GM23338 (cell line): ENCODE measurements around the gene LIX1.

Experiments used
- EZH2 ChIP-seq: fragments of 200-600 bp; sonication (generic); IDR thresholded peaks from one replicate; pipeline ENCODE4 v1.8.0; 2017; ENCODE audit warnings: antibody characterized with exemption, mild to moderate bottlenecking, low read depth; ENCODE audit not compliant: unreplicated experiment
- EZH2phosphoT487 ChIP-seq: fragments of 200-600 bp; sonication (generic); IDR thresholded peaks from one replicate; pipeline ENCODE4 v1.8.1; 2018; ENCODE audit warnings: antibody characterized with exemption; ENCODE audit not compliant: unreplicated experiment
- JUNB ChIP-seq: IDR thresholded peaks from one replicate; pipeline ENCODE4 v1.6.1; 2016; ENCODE audit warnings: antibody characterized with exemption; ENCODE audit not compliant: unreplicated experiment
- POLR2AphosphoS5 ChIP-seq: IDR thresholded peaks from 2 replicates; pipeline ENCODE4 v1.6.1; 2016; ENCODE audit warnings: antibody characterized with exemption, low read depth
- ZNF114 ChIP-seq: fragments of 250-450 bp; sonication (Bioruptor Pico); IDR thresholded peaks from 2 replicates; pipeline ENCODE4 v1.5.0; 2020; ENCODE audit warnings: mild to moderate bottlenecking, moderate library complexity
- TF ChIP-seq, protein P1 (sequence below): IDR thresholded peaks from one replicate; pipeline ENCODE4 v1.6.1; 2018; ENCODE audit warnings: antibody characterized with exemption; ENCODE audit not compliant: unreplicated experiment
- TF ChIP-seq, protein P2 (sequence below), 2 experiments: fragments of 200-600 bp in 1 of 2; sonication (generic) in 1 of 2; conservative IDR thresholded peaks; 2 replicates each; pipeline versions ENCODE4 v1.5.1 to v1.6.1; 2016 to 2017; ENCODE audit warnings: antibody characterized with exemption in 2 of 2, low read depth in 2 of 2, mild to moderate bottlenecking in 2 of 2, moderate library complexity in 1 of 2
- TF ChIP-seq, protein P3 (sequence below): IDR thresholded peaks from 2 replicates; pipeline ENCODE4 v1.6.1; 2016; ENCODE audit warnings: antibody characterized with exemption

DNA sequence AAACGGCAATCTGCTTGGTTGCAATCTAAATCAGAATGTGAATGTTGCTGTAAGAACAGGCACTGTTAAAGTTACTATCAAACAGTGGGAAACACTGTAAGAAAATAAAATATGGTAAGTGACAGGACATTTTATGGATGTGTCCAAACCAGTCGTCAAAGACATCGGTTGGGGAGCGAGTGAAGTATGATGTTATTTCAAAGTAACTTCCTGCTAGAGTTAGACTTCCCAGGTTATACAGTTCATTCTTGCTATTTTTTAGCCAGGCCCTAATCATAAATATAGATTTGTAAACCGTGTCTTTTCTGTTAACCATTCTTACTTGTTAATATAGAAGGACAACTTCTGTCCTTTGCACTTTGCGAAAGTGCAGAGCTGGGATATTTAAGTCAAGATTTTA lies 30.2 kb downstream of the LIX1 start:
- TF ChIP-seq, protein P1, sequence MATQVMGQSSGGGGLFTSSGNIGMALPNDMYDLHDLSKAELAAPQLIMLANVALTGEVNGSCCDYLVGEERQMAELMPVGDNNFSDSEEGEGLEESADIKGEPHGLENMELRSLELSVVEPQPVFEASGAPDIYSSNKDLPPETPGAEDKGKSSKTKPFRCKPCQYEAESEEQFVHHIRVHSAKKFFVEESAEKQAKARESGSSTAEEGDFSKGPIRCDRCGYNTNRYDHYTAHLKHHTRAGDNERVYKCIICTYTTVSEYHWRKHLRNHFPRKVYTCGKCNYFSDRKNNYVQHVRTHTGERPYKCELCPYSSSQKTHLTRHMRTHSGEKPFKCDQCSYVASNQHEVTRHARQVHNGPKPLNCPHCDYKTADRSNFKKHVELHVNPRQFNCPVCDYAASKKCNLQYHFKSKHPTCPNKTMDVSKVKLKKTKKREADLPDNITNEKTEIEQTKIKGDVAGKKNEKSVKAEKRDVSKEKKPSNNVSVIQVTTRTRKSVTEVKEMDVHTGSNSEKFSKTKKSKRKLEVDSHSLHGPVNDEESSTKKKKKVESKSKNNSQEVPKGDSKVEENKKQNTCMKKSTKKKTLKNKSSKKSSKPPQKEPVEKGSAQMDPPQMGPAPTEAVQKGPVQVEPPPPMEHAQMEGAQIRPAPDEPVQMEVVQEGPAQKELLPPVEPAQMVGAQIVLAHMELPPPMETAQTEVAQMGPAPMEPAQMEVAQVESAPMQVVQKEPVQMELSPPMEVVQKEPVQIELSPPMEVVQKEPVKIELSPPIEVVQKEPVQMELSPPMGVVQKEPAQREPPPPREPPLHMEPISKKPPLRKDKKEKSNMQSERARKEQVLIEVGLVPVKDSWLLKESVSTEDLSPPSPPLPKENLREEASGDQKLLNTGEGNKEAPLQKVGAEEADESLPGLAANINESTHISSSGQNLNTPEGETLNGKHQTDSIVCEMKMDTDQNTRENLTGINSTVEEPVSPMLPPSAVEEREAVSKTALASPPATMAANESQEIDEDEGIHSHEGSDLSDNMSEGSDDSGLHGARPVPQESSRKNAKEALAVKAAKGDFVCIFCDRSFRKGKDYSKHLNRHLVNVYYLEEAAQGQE, result no peak
- no peak for TF ChIP-seq EZH2
- TF ChIP-seq, protein P2, sequence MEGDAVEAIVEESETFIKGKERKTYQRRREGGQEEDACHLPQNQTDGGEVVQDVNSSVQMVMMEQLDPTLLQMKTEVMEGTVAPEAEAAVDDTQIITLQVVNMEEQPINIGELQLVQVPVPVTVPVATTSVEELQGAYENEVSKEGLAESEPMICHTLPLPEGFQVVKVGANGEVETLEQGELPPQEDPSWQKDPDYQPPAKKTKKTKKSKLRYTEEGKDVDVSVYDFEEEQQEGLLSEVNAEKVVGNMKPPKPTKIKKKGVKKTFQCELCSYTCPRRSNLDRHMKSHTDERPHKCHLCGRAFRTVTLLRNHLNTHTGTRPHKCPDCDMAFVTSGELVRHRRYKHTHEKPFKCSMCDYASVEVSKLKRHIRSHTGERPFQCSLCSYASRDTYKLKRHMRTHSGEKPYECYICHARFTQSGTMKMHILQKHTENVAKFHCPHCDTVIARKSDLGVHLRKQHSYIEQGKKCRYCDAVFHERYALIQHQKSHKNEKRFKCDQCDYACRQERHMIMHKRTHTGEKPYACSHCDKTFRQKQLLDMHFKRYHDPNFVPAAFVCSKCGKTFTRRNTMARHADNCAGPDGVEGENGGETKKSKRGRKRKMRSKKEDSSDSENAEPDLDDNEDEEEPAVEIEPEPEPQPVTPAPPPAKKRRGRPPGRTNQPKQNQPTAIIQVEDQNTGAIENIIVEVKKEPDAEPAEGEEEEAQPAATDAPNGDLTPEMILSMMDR (conservative IDR thresholded peaks at IDR 0.05; ENCODE audit: low read depth in 2 of 2), result no peak
- no peak for TF ChIP-seq JUNB
- TF ChIP-seq, protein P3, sequence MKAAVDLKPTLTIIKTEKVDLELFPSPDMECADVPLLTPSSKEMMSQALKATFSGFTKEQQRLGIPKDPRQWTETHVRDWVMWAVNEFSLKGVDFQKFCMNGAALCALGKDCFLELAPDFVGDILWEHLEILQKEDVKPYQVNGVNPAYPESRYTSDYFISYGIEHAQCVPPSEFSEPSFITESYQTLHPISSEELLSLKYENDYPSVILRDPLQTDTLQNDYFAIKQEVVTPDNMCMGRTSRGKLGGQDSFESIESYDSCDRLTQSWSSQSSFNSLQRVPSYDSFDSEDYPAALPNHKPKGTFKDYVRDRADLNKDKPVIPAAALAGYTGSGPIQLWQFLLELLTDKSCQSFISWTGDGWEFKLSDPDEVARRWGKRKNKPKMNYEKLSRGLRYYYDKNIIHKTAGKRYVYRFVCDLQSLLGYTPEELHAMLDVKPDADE, result no peak
- no peak for TF ChIP-seq EZH2phosphoT487
- TF ChIP-seq POLR2AphosphoS5, result no peak
- TF ChIP-seq ZNF114 (CRISPR knock-in tag), result no peak
